ENCODE measurements around the gene CCNQ.

- TF ChIP-seq CTCF (IDR thresholded peaks at IDR 0.05; ENCODE audit: low read depth, low read length, poor library complexity, severe bottlenecking) (no peak), EZH2phosphoT487 (IDR thresholded peaks at IDR 0.05; ENCODE audit: borderline replicate concordance, low read length) (no peak)
Observed at GRCh38 chrX:153562546-153562945, 36.4 kb downstream of the CCNQ start.

Data from DOHH2 (cell line).